SK-N-SH (cell line): Measurements from ENCODE around the gene OXCT1.

Source experiments
- CTCF ChIP-seq: fragments of 200-600 bp; sonication (generic); IDR thresholded peaks from 2 replicates; pipeline ENCODE4 v1.6.1; 2017; ENCODE audit warnings: antibody characterized with exemption, mild to moderate bottlenecking, moderate library complexity
- ELF1 ChIP-seq: IDR thresholded peaks from 2 replicates; pipeline ENCODE4 v1.4.0; 2012
- EP300 ChIP-seq, 2 experiments: IDR thresholded peaks; 2 replicates each; pipeline versions ENCODE4 v1.4.0 to v1.6.1; 2012; ENCODE audit warnings: borderline replicate concordance in 1 of 2, low read depth in 1 of 2, low read length in 1 of 2
- EZH2phosphoT487 ChIP-seq: fragments of 200-600 bp; sonication (generic); IDR thresholded peaks from 2 replicates; pipeline ENCODE4 v1.6.1; 2017; ENCODE audit warnings: low read depth, mixed run types, mild to moderate bottlenecking, antibody characterized with exemption, moderate library complexity, borderline replicate concordance
- FOXJ3 ChIP-seq: sonication (generic); formaldehyde crosslinking; IDR thresholded peaks from 2 replicates; pipeline ENCODE4 v1.5.1; 2020; ENCODE audit warnings: mild to moderate bottlenecking, missing genetic modification reagents
- IRF3 ChIP-seq: fragments of 150-350 bp; IDR thresholded peaks from 2 replicates; pipeline ENCODE4 v1.6.1; 2016; ENCODE audit warnings: mild to moderate bottlenecking, low read depth, low read length
- JUND ChIP-seq: IDR thresholded peaks from 2 replicates; pipeline ENCODE4 v1.4.0; 2012
- NFIC ChIP-seq: IDR thresholded peaks from 2 replicates; pipeline ENCODE4 v1.4.0; 2012; ENCODE audit warnings: borderline replicate concordance
- PBX3 ChIP-seq: IDR thresholded peaks from 2 replicates; pipeline ENCODE4; 2012
- RAD21 ChIP-seq: IDR thresholded peaks from 2 replicates; pipeline ENCODE4 v1.6.1; 2012; ENCODE audit warnings: mild to moderate bottlenecking, low read length

GRCh38 chr5:41827792-41828191 lies 42.4 kb downstream of the OXCT1 start:
- TF ChIP-seq EP300 (IDR thresholded peaks at IDR 0.05; ENCODE audit: borderline replicate concordance in 1 of 2, low read depth in 1 of 2, low read length in 1 of 2) (no peak), RAD21 (no peak), FOXJ3 (CRISPR knock-in tag) (no peak), NFIC (no peak), CTCF (no peak), EZH2phosphoT487 (no peak), IRF3 (no peak), ELF1 (no peak), JUND (no peak), PBX3 (no peak)
